ENCODE results near the gene FBXO30.

Gene FBXO30

GRCh38 chr6:145814501-145815308 is at the start of gene FBXO30:
Gene FBXO30 (minus strand): TSS chr6:145814795. CDS start chr6:145806405, 8,390 bp downstream.
- peak; percentile 9 for DNase-seq

GRCh38 chr6:145863988-145864616 is 49.5 kb upstream of the FBXO30 start:
- no peak for DNase-seq

- no peak for DNase-seq
These were observed 48.8 kb upstream of the FBXO30 start for GRCh38 chr6:145863366-145863765.

- no peak for DNase-seq
These were observed 46.0 kb upstream of the FBXO30 start for GRCh38 chr6:145860562-145860961.

- DNase-seq: no peak
These were observed 36.1 kb upstream of the FBXO30 start for GRCh38 chr6:145850671-145851070.

GRCh38 chr6:145848541-145848940 is 33.9 kb upstream of the FBXO30 start:
- no peak for DNase-seq

- no peak for DNase-seq
These were observed 31.0 kb upstream of the FBXO30 start for GRCh38 chr6:145845557-145845956.

GRCh38 chr6:145844933-145845540 is 30.4 kb upstream of the FBXO30 start:
- no peak for DNase-seq

GRCh38 chr6:145842693-145843546 is 28.3 kb upstream of the FBXO30 start:
- DNase-seq: no peak

GRCh38 chr6:145841668-145842067 is 27.1 kb upstream of the FBXO30 start:
- no peak for DNase-seq

GRCh38 chr6:145839653-145840052 is 25.1 kb upstream of the FBXO30 start:
- no peak for DNase-seq

GRCh38 chr6:145838305-145838704 is 23.7 kb upstream of the FBXO30 start:
- no peak for DNase-seq

GRCh38 chr6:145836772-145837171 is 22.2 kb upstream of the FBXO30 start:
- DNase-seq: no peak

- no peak for DNase-seq
These were observed 21.6 kb upstream of the FBXO30 start for GRCh38 chr6:145836170-145836569.

GRCh38 chr6:145830612-145831011 is 16.0 kb upstream of the FBXO30 start:
- no peak for DNase-seq

GRCh38 chr6:145829950-145830349 is 15.4 kb upstream of the FBXO30 start:
- DNase-seq: no peak

- no peak for DNase-seq
These were observed 14.5 kb upstream of the FBXO30 start for GRCh38 chr6:145829102-145829501.

- no peak for DNase-seq
These were observed 9.7 kb upstream of the FBXO30 start for GRCh38 chr6:145824344-145824743.

- DNase-seq: no peak
These were observed 8.8 kb upstream of the FBXO30 start for GRCh38 chr6:145823328-145823944.

GRCh38 chr6:145822456-145822855 is 7.9 kb upstream of the FBXO30 start:
- DNase-seq: no peak

GRCh38 chr6:145819994-145820393 is 5.4 kb upstream of the FBXO30 start:
- no peak for DNase-seq

- no peak for DNase-seq
These were observed 4.2 kb upstream of the FBXO30 start for GRCh38 chr6:145818796-145819195.

GRCh38 chr6:145816392-145816791 is 1.8 kb upstream of the FBXO30 start:
- no peak for DNase-seq
